ENCODE data around the gene INSRR. TPM values are rescaled to one million over a fixed set of nuclear protein-coding genes. Genes with fewer than 3 reads are reported as not detected.

Gene INSRR
- total RNA-seq, 2 experiments from 2014 or later = not detected

GRCh38 chr1:156856282-156856785 is 2.6 kb downstream of the INSRR start:
- intact Hi-C loops (cut with micrococcal nuclease) = no loop called here

GRCh38 chr1:156854634-156855033 is 4.3 kb downstream of the INSRR start:
- Mint-ChIP-seq H3K4me1 (ENCODE audit: low read depth) (peaks cover 5% of the 10 kb centered on the region), H3K36me3 (ENCODE audit: low read depth) (no peaks in the 10 kb centered on the region), H3K9me3 (no peaks in the 10 kb centered on the region), H3K27ac (no peak overlapping the region), H3K4me3 (no peak overlapping the region), H3K27me3 (ENCODE audit: low read depth) (peaks cover 13% of the 10 kb centered on the region)
- DNase-seq = no peak
- intact Hi-C loops (cut with micrococcal nuclease) = no loop called here
- CTCF ChIA-PET = interaction anchor here (1.0 to 10.2 kb wide), 4 partner anchors 16 to 165 kb away, joined by 3 to 177 read pairs (median 12); no protein-coding TSS in a partner anchor

More at GRCh38 chr1:156856282-156856785, 2.6 kb downstream of the INSRR start:
- no peak for DNase-seq
- Mint-ChIP-seq H3K9me3 (no peaks in the 10 kb centered on the region), H3K36me3 (ENCODE audit: low read depth) (no peaks in the 10 kb centered on the region), H3K4me3 (no peak overlapping the region), H3K27me3 (ENCODE audit: low read depth) (peaks cover 22% of the 10 kb centered on the region), H3K27ac (no peak overlapping the region), H3K4me1 (ENCODE audit: low read depth) (peaks cover 12% of the 10 kb centered on the region)
- CTCF ChIA-PET = interaction anchor here (0.8 to 10.2 kb wide), 6 partner anchors 15 to 166 kb away, joined by 3 to 177 read pairs (median 6); no protein-coding TSS in a partner anchor

GRCh38 chr1:156853761-156854160 is 5.2 kb downstream of the INSRR start:
- Mint-ChIP-seq H3K9me3 (no peaks in the 10 kb centered on the region), H3K4me3 (no peak overlapping the region), H3K27me3 (ENCODE audit: low read depth) (peaks cover 13% of the 10 kb centered on the region), H3K4me1 (ENCODE audit: low read depth) (peaks cover 7% of the 10 kb centered on the region), H3K27ac (no peak overlapping the region), H3K36me3 (ENCODE audit: low read depth) (no peaks in the 10 kb centered on the region)
- no peak for DNase-seq
- intact Hi-C loops (cut with micrococcal nuclease) = no loop called here
- CTCF ChIA-PET = interaction anchor here (0.6 to 3.7 kb wide), 3 partner anchors 15 to 121 kb away, joined by 4 to 20 read pairs (median 6); no protein-coding TSS in a partner anchor

GRCh38 chr1:156852418-156852874 is 6.5 kb downstream of the INSRR start:
- H3K4me3 Mint-ChIP-seq = no peak overlapping the region
- no peaks in the 10 kb centered on the region for H3K9me3 Mint-ChIP-seq
- no peaks in the 10 kb centered on the region for H3K36me3 Mint-ChIP-seq (ENCODE audit: low read depth)
- peaks cover 12% of the 10 kb centered on the region for H3K4me1 Mint-ChIP-seq (ENCODE audit: low read depth)
- H3K27me3 Mint-ChIP-seq (ENCODE audit: low read depth) = peaks cover 15% of the 10 kb centered on the region
- DNase-seq = no peak
- intact Hi-C loops (cut with micrococcal nuclease) = no loop called here
- H3K27ac Mint-ChIP-seq = no peak overlapping the region
- CTCF ChIA-PET = interaction anchor here (1.0 to 3.7 kb wide), 5 partner anchors 14 to 126 kb away, joined by 3 to 20 read pairs (median 3); no protein-coding TSS in a partner anchor

GRCh38 chr1:156851779-156852417 is 7.0 kb downstream of the INSRR start:
- H3K27me3 Mint-ChIP-seq (ENCODE audit: low read depth) = peaks cover 20% of the 10 kb centered on the region
- H3K4me1 Mint-ChIP-seq (ENCODE audit: low read depth) = peaks cover 12% of the 10 kb centered on the region
- no peak for DNase-seq
- H3K27ac Mint-ChIP-seq = no peak overlapping the region
- H3K36me3 Mint-ChIP-seq (ENCODE audit: low read depth) = no peaks in the 10 kb centered on the region
- no peak overlapping the region for H3K4me3 Mint-ChIP-seq
- intact Hi-C loops (cut with micrococcal nuclease) = no loop called here
- CTCF ChIA-PET = interaction anchor here (1.0 to 3.7 kb wide), 3 partner anchors 13 to 126 kb away, joined by 3 to 20 read pairs (median 3); no protein-coding TSS in a partner anchor
- H3K9me3 Mint-ChIP-seq = no peaks in the 10 kb centered on the region

GRCh38 chr1:156849151-156849496 is 9.8 kb downstream of the INSRR start:
- H3K9me3 Mint-ChIP-seq = no peaks in the 10 kb centered on the region
- H3K27me3 Mint-ChIP-seq (ENCODE audit: low read depth) = peaks cover 45% of the 10 kb centered on the region
- H3K4me1 Mint-ChIP-seq (ENCODE audit: low read depth) = peaks cover 20% of the 10 kb centered on the region
- H3K4me3 Mint-ChIP-seq = no peak overlapping the region
- CTCF ChIA-PET = interaction anchor here (0.6 to 4.3 kb wide), 6 partner anchors 11 to 235 kb away, joined by 3 to 33 read pairs (median 4); partner anchors contain the start of genes INSRR and NTRK1
- no peaks in the 10 kb centered on the region for H3K36me3 Mint-ChIP-seq (ENCODE audit: low read depth)
- H3K27ac Mint-ChIP-seq = no peak overlapping the region
- DNase-seq = no peak
- intact Hi-C loops (cut with micrococcal nuclease) = no loop called here

- intact Hi-C loops (cut with micrococcal nuclease) = loop anchor here (1.0 kb wide), 1 partner anchor 12 kb away; the partner anchor contains the start of gene NTRK1
- H3K4me3 Mint-ChIP-seq = no peak overlapping the region
- no peak overlapping the region for H3K27ac Mint-ChIP-seq
- no peaks in the 10 kb centered on the region for H3K9me3 Mint-ChIP-seq
- peaks cover 49% of the 10 kb centered on the region for H3K27me3 Mint-ChIP-seq (ENCODE audit: low read depth)
- CTCF ChIA-PET = interaction anchor here (0.6 to 4.3 kb wide), 7 partner anchors 11 to 234 kb away, joined by 3 to 33 read pairs (median 4); partner anchors contain the start of genes INSRR and NTRK1
- DNase-seq = peak; percentile 86
- H3K4me1 Mint-ChIP-seq (ENCODE audit: low read depth) = peaks cover 22% of the 10 kb centered on the region
- H3K36me3 Mint-ChIP-seq (ENCODE audit: low read depth) = no peaks in the 10 kb centered on the region
Measured at GRCh38 chr1:156848461-156849150, 10.3 kb downstream of the INSRR start.

GRCh38 chr1:156847591-156848460 is 11.1 kb downstream of the INSRR start:
- H3K4me3 Mint-ChIP-seq = no peak overlapping the region
- H3K4me1 Mint-ChIP-seq (ENCODE audit: low read depth) = peaks cover 22% of the 10 kb centered on the region
- intact Hi-C loops (cut with micrococcal nuclease) = loop anchor here (1.0 kb wide), 1 partner anchor 12 kb away; the partner anchor contains the start of gene NTRK1
- H3K27ac Mint-ChIP-seq = no peak overlapping the region
- H3K9me3 Mint-ChIP-seq = no peaks in the 10 kb centered on the region
- CTCF ChIA-PET = interaction anchor here (0.6 to 4.3 kb wide), 6 partner anchors 10 to 79 kb away, joined by 3 to 33 read pairs (median 4); partner anchors contain the start of genes INSRR and NTRK1
- H3K36me3 Mint-ChIP-seq (ENCODE audit: low read depth) = no peaks in the 10 kb centered on the region
- DNase-seq = no peak
- peaks cover 53% of the 10 kb centered on the region for H3K27me3 Mint-ChIP-seq (ENCODE audit: low read depth)

GRCh38 chr1:156846643-156847042 is 12.3 kb downstream of the INSRR start:
- Mint-ChIP-seq H3K36me3 (ENCODE audit: low read depth) (no peaks in the 10 kb centered on the region), H3K27ac (no peak overlapping the region), H3K27me3 (ENCODE audit: low read depth) (peaks cover 65% of the 10 kb centered on the region), H3K4me1 (ENCODE audit: low read depth) (peaks cover 22% of the 10 kb centered on the region), H3K9me3 (no peaks in the 10 kb centered on the region), H3K4me3 (no peak overlapping the region)
- CTCF ChIA-PET = interaction anchor here (0.6 to 4.3 kb wide), 5 partner anchors 9 to 120 kb away, joined by 3 to 33 read pairs (median 3); partner anchors contain the start of genes INSRR and NTRK1
- DNase-seq = no peak
- intact Hi-C loops (cut with micrococcal nuclease) = no loop called here

GRCh38 chr1:156845953-156846545 is 12.9 kb downstream of the INSRR start:
- Mint-ChIP-seq H3K9me3 (no peaks in the 10 kb centered on the region), H3K27ac (no peak overlapping the region), H3K27me3 (ENCODE audit: low read depth) (peaks cover 69% of the 10 kb centered on the region), H3K4me1 (ENCODE audit: low read depth) (peaks cover 22% of the 10 kb centered on the region), H3K36me3 (ENCODE audit: low read depth) (no peaks in the 10 kb centered on the region), H3K4me3 (no peak overlapping the region)
- DNase-seq = no peak
- intact Hi-C loops (cut with micrococcal nuclease) = no loop called here
- CTCF ChIA-PET = interaction anchor here (0.6 to 4.3 kb wide), 4 partner anchors 8 to 120 kb away, joined by 3 to 33 read pairs (median 7); partner anchors contain the start of genes INSRR and NTRK1

Measured in activated naive CD4-positive, alpha-beta T cell treated with anti-CD3 and anti-CD28 coated beads for 36 hours (primary cell).